NCI-H1048 (cell line): ENCODE results near the gene OPN5.

ENCODE experiments used
- DNase-seq: peaks from one replicate; lab custom pipeline; 2025; lab: John Stamatoyannopoulos, UW

OPN5 gene

DNA sequence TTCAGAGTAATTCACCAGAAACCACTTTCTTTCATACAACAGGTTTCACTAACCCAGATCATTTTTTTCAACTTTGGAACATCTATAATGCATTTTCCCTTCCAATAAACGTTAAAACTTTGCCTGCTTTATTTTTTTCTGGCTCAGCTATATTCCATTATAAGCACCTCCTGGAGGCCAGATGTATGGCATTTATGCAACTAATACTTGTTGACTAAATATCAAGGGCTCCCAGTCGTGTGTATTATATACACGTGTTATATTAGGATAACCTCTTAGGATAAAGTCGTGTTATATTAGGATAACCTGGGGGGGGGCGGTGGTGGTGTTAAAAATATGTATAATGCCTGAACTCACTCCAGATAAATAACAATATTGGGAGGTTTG is 6.7 kb downstream of the OPN5 start:
- DNase-seq: no peak

DNA sequence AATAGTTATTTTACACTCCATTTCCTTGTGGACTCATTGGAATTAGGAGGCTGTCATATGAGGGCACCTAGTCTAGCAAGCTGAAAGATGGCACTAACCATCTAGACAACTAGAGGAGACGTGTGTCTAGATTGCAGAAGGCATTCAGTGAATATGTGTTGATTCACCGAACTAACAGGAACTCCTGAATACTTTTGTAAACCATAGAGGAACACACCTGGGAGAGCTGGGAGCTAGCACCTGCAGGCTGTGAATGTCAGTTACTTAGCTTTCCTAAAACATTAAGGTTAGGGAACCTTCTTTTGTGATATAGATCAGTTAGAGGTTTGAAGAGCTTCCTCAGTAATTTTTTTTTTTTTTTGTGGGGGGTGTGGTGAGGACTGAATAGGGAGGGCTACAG is 7.7 kb downstream of the OPN5 start:
- no peak for DNase-seq

DNA sequence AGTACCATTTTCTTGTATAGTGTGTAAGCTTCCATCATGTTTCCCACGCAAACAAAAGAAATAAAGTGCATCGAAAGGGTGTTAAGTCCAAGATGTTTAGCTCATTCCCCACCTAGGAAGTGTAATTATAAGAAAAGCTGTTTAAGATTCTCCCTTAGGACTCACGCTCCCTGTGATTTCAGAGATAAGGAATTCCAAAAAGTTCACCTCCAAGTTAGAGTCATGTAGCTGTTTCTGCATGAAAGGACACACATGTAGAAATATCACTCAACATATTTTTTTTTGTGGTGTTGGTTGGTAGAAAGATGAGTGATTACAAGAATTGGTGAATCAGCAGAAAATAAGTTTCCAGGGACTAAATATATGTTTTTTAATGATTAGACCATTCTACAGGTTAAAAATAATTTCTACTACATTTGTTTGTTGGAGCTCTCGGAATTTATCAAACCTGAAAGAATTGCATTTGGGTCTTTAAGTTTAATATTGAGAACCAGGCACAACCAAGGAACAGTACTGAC is 10.4 kb downstream of the OPN5 start:
- no peak for DNase-seq

DNA sequence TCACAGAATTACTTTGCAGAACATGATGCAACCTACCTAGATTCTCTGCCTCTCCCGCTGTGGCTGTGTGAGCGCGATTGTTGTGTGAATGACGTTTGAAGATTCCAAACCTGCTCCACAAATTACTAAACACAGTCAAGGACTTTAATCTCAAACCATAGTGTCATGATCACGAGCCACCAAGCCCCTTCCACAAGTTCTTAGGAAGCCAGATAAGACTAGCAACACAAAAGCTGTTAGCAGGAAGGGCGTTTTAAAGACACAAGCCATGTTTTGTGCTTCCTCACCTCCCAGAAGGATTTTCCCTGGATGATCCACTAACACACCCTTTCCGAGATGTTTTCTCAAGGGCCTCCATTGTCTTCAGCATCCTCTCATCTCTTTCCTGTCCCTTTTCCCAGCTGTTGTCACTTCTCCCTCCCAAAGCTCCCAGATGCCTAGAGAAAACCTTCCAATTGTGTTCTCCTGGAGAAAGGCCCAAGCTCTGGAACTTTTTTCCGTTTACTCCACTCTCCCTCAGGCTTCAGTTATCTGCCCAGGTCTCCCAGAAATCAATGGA is 12.8 kb downstream of the OPN5 start:
- no peak for DNase-seq

DNA sequence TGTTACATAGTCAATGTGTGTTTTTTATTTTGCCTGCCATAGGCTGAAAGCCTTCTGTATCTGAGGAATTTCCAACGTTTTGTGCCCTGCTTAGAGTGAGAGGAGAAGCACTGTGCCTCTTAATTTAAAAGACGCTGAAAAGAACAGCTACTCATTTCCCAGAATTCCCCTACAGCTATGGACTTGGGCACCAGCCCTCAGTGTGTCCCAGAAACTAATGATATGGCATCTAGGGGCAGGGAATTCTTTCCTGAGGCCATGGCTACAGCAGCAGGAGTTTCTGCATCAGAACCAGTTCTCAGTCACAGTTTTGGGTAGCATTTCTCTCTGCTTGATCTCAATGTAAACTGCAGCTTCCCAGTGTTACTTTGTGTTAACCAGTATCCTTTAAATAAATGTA is 20.2 kb downstream of the OPN5 start:
- no peak for DNase-seq

DNA sequence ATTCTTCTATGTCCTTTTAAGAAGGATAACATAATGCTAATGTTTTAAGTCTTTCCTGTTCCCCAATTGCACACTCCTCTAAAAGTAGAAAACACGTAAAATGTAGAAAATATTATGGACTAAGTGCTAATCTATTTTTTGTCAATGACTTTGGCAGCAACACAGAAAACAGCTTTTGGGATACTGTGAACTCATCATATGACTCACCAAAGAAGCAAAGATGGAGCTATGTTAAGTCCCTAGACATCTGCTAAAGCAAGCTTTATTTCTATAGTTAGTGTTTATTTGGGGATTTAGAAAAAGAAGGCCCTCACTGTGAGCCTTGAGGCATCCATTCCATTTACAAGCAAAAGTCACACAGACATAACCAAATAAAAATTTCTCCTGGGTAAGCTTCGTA is 23.0 kb downstream of the OPN5 start:
- no peak for DNase-seq

DNA sequence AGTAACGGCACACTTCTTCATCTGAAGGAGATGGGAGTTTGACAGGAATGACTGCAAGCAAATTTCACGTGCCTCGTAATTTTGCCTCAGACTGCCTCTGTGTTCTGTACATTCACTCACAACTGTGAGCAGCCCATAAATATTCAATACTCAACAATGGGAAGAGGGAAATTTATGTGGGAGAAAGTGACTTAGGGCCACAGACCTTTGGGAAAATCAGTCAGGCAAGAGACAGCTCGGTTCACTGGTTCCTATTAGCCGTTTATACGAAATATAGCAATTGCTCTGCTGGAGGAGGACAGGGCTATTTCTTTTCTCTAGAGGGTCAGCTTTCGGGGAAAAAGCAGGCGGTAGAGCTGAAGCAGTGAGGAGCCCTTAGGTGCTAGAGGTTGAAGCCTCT is 28.0 kb downstream of the OPN5 start:
- no peak for DNase-seq

DNA sequence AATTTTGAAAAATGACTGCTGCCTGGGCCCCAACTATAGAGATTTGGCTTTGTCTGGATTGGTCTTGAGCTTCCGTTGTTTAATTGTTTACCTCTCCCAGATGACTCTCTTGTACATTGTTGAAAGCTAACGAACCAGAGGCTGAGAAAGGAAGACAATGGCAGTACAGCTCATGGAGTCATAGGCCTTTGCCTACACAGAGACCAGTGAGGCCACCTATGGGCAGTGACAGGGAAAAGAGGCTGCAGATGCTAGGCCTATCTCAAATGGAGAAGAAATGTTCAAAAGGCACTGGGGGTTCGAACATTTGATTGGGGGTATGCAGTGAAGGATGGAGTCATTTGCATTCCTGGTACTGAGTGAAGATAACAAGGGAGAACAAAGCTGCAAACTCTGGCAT is 29.1 kb downstream of the OPN5 start:
- no peak for DNase-seq

DNA sequence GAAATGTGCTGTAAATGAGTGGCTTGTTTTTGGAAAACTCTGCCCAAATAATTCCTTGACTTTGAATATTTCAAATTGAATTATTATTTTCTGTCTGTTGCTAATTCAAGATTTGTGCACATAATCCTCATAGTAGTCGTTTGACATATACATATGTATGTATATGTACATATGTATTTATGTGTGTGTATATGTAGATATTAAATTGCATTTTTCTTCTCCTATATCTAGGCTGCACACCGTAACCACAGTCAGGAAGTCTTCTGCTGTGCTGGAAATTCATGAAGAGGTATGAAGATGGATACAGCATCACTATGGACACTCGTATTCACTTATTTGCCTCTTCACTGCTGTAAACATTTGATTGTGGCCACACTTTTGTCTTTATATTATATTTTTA is 29.6 kb downstream of the OPN5 start:
- no peak for DNase-seq

DNA sequence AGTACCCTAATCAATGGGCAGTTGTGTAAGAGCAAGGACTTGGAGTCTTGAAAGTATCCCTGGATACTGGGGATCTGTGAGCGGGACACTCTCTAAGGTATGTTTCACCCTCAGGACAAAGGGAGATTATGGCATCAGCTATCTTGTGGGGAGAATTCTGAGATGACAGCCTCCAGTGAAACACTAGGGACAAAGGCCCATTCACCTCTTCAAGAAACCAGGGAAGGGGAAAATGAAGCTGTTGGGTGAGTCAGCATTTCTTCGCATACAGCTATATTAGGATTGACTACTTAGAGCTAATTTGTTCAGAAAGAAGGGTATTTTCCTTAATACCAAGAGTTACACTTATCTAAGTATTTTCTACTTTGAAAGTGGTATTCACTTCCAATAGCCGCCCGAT is 35.9 kb downstream of the OPN5 start:
- DNase-seq: no peak

DNA sequence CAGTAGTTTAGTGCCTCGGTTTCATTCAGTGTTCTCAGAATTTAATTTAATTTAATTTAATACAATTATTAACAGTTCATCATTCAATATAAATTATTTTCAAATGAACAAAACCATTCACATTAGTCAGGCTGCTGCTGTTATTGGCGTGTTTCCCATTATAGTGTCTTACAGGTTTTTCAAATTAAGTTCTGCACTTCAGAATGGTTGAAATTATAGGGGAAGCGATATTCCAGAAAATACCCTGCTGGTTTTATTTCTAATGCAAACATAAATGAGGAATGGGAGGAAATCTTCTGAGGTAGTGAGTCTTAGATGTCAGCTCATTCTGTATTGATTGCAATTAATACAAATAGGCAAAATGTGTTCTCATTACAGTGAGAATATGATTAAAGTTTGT is 37.6 kb downstream of the OPN5 start:
- no peak for DNase-seq

DNA sequence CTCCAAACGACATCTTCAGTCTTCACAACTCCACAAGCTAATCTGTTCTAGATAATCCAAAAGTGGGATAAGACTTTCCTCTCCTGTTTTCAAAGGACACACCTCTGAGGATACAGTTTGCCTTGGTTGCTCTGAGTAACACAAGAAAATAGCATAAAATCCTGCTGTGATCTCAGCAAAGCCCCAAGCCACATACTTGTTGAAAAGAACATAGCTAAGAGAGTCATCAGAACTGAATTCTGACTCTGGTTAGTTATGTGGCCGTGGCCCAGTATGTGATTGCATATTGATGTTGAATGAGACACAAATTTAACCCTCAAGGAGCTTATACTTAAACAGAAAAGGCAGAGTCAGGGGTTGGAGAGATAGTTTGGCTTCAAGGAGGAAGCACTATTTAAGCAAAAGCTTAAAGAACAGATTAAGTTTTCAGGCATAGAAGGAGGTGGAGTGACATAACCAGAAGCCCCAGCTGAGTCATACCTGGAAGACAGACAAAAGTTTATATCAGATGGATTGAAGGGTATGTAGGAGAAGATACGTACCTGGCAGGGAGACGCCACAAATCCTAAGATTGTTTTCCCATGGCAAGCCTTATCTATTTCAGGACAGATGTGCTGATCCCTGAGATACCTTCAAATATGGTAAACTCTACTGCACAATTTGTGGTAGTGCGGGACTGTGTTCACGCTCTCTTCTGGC is 41.2 kb downstream of the OPN5 start:
- DNase-seq: no peak

DNA sequence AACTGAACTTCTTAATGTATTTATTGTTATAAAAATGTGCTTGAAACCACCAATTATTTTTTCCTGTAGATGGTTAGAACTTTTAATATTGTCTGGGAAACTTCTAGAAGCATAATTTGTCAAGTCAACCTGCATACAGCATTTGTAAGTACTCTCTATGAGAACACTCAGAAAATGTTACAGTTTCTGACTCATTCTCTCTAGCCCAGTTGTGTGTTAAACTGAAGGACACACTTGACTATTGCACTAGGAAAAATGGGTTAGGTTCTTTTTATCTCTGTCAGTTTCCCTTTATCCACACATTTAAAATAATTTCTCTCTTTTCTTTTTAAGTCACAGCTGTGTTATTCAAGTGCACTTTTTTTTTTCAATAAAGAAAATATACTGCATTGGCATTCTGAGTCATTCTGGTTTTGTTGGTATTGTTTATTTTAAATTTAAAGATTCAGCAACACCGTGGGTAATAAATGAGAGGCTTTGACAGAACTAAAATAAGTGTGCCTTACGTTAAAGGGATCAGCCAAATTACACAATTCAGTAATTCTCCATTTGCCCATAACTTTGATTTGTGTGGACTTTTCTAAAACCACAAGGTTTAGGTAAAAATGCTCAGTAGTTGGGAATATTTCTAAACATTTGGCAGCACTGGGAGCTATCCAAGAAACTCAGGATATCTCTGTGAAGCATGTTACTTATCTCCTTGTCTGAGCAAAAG is 50.7 kb downstream of the OPN5 start:
- DNase-seq: no peak

DNA sequence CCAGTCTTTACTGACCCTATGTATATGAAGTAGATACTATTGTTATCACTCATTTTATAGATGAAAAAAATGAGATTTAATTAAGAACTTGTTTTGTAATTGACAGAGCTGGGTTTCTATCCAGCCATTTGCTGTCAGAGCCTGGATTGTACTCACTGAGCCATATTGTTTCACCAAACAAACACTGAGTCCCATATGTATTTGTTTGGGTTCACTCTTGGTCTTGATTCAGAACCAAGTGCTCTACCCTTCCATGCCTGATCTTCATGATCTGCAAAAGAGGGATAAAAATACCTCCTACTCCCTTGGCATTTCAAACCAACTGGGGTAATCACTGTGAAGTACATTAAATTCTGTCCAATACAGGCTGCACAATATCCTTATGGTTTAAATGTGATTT is 52.4 kb downstream of the OPN5 start:
- no peak for DNase-seq

DNA sequence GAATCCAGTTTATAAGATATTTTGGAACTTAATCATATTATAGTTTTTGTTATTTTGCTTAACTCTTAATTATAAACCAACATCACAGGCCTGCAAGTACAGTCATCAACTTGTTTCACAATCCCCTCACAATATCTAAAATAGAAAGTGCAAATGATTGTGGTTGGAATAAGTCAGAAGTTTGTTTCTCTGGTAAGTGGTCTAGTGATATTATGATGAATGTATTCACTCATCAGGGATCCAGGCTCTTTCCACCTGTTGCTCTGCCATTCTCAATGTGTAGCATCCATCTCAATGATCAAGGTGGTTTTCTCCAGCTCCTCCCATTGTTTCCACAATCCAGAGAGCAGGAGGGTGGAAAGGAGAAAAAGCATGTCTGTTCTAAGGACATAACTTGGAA is 54.2 kb downstream of the OPN5 start:
- DNase-seq: no peak

DNA sequence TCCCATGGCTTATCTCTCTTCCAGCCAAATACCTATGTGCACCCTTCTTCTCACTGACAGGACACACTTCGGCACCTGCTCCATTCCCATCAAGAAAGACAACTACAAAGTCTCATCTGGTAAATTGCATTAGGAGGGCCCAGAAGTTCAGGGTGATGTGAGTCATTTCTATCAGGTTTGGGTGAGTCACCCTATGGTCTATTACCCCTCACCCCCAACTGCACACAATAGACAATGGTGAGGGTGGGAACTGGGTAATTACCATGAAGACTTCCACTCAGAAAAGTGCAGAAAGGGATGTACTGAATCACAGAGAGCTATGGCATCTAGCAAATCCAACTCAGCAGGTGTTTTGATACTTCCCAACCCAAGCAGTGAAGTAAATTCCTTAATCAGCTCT is 54.8 kb downstream of the OPN5 start:
- no peak for DNase-seq

DNA sequence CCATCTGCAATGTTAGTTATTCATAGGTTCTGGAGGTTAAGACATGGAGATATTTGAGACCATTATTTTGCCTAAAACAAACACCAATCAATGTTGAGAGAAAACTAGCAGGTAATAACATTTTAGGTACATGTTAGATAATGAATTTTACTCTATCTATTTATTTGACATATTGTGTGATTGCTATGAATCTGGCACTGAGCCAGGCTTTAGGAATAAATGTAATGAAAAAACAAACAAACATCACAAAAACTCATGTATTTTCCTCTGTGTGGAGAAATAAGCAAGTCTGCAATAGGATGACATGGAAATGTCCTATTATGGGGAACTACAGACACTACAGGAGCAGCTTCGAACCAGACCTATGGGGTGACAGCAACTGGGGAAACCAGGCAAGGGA is 57.8 kb downstream of the OPN5 start:
- no peak for DNase-seq

DNA sequence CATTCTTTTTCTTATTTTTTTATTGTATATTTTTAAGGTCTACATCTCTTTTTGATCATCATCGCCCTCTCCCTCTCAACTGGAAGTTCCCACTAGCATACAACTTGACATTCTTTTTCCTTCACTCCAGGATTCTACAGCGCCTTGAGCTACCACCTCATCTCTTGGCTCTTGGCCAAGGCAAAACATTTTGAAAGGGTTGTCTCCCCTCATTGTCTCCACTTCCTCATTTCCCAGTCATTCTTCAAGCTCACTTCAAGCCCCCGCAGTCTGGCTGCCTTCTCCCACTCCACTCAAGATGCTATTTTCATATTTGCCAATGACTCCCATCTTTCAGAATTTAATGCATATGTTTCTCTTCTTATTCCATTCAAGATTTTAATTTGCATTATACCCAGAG is 63.0 kb downstream of the OPN5 start:
- no peak for DNase-seq

DNA sequence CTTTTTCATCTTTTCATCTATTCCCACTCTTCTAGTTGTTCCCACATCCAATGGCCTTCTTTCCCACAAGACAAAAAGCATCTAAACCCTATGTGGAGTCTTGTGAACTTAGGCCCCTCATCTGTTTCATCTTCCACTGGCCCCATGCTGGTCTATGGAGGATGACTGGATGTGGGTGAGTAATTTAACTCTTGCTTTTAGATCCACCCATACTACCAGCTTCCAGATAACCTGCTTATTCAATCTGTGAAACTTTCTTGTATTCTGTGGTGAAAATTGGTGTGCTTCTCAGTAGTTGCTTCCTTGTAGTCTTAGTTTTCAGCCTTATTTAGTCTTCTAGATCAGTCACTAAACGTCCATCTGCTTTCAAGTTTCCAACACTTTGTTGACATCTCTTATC is 64.9 kb downstream of the OPN5 start:
- DNase-seq: no peak

DNA sequence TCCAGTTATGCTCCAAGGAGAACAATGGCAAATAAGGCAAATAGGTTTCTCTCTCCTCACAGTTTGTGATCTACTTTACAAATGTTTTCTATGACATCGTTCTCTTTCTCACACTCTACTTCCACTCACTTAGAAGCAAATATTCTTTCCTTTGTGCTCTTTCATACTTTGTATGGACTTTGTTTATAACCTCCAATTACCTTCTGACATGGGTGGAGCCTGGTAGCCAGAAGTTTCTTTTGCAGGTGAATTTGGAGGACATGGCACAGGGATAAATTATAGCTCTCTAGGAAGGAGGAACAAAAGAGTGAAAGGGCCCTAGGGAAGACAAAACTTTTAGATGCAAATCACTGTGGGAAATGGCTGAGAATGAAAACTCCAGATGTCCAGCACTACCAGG is 69.3 kb downstream of the OPN5 start:
- no peak for DNase-seq

DNA sequence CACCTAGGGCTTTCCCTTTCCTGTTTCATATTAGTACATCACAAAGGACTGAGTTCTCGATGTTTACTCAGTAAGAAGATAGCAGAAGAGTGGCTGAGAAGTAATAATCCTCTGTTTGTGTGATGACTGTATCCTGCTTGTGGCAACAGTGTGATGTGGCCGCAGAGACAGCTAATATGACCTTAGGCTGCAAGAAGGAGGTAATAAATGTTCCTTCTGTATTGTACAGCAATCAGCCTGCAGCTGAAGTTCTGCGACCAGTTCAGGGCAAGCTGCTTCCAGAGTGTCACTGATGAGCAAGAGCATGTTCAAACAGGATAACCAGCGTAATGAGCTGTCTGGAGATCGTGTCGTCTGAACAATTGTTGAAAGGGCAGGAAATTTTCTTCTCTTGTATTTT is 70.9 kb downstream of the OPN5 start:
- DNase-seq: no peak

DNA sequence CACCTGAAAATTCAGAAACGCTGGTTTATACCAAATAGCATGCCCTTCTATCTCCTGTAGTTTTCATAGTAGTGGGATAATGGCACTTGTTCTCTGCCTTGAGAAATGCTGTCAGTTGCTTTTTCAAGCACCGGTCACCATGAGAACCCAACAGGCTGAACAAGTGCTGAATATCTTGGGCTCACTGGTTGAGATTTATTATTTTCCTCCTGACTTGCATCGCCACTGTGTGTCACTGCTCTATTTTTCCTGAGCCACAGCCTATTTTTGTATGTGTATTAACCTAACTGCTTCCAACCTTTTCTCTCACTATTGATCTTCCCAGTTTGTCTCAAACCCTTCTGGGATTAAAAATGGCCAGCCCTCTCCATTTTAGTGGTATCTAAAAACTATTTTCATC is 71.9 kb downstream of the OPN5 start:
- DNase-seq: no peak

DNA sequence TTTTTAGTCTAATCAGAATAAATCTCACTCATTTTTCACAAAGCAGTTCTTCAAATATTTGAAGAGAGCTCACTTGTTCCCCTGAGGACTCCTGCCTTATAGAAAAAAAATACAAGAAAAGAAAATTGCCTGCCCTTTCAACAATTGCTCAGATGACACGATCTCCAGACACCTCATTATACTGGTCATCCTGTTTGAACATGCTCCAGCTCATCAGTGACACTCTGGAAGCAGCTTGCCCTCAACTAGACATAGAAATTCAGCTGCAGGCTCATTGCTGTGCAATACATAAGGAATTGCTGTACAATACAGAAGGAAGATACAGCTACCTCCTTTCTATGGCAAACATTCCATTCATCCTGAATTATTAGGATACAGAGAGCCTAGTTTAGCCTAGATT is 73.1 kb downstream of the OPN5 start:
- DNase-seq: no peak

DNA sequence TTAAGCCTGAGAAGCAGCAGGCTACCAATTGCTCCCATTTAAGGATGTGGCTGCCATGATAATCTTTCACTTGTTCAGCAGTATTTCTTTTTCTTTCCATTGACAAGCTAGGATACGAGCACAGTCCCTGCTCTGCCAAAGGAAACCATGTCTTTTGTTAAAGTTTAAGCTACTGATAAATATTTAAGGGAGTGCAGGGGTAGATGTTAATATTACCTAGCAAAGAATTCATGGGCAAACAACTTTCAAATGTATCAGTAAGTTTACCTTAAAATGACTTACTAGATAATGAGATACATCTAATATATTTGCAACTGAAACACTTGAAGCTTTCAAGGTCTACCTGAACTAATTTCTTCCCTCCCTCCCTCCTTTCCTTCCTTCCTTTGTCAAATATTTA is 77.3 kb downstream of the OPN5 start:
- DNase-seq: no peak
